A549 (cell line): Measurements from ENCODE around the gene SNX14. TPM values are rescaled to one million over a fixed set of nuclear protein-coding genes. Genes with fewer than 3 reads are reported as not detected.

Experiments
- ATAC-seq, 2 experiments: fragments of 200-7000 bp in 1 of 2; fragments of >200 bp in 1 of 2; cut with Nextera tagmentation in 1 of 2; cut with Tn5 transposase in 1 of 2; 3 replicates each; pipeline versions ENCODE4 v1.8.0 to v1.9.1; 2018 to 2020; ENCODE audit warnings: mild to moderate bottlenecking in 1 of 2, moderate library complexity in 1 of 2
- CTCF ChIA-PET: fragments of 300-600 bp; sonication (Branson Sonifier 250); formaldehyde crosslinking; extraction: SDS; loops from one replicate; lab custom pipeline; 2021; ENCODE audit warnings: antibody characterized with exemption, inconsistent platforms; lab: Yijun Ruan, JAX
- POLR2A ChIA-PET: fragments of 350-600 bp; formaldehyde crosslinking; extraction: SDS; loops from one replicate; lab custom pipeline; 2021; ENCODE audit warnings: antibody characterized with exemption, inconsistent platforms; lab: Yijun Ruan, JAX
- DNase-seq, 2 experiments: peaks; one replicate each; pipeline versions ENCODE4 v3.0.0 to v3.0.0-alpha.2; 2011 to 2016; ENCODE audit warnings: low read depth in 1 of 2, low spot score in 1 of 2
- FAIRE-seq: peaks from 2 replicates; lab custom pipeline; 2011; peaks lifted over from hg19 to GRCh38; lab: Jason Lieb, UNC
- H3K27ac ChIP-seq, 2 experiments: fragments of >200 bp; sonication (Bioruptor Twin); formaldehyde crosslinking; 3 replicates each; pipeline ENCODE4 v1.5.1; 2016 to 2017
- H3K4me1 ChIP-seq: fragments of >200 bp; sonication (Bioruptor Twin); formaldehyde crosslinking; 3 replicates; pipeline ENCODE4 v1.6.1; 2016
- H3K4me2 ChIP-seq: fragments of >200 bp; sonication (Bioruptor Twin); formaldehyde crosslinking; 3 replicates; pipeline ENCODE4 v1.6.1; 2016
- H3K4me3 ChIP-seq: fragments of >200 bp; sonication (Bioruptor Twin); formaldehyde crosslinking; 3 replicates; pipeline ENCODE4 v1.5.1; 2016
- H3K9me3 ChIP-seq: fragments of >200 bp; sonication (Bioruptor Twin); formaldehyde crosslinking; 3 replicates; pipeline ENCODE4 v1.6.1; 2016
- ATOH8 ChIP-seq: fragments of 250-450 bp; sonication (Bioruptor Pico); IDR thresholded peaks from 2 replicates; pipeline ENCODE4 v1.5.0; 2020; ENCODE audit warnings: low read depth, mild to moderate bottlenecking, moderate library complexity
- CBX2 ChIP-seq: fragments of 200-600 bp; sonication (generic); IDR thresholded peaks from 2 replicates; pipeline ENCODE4 v1.6.1; 2016; ENCODE audit warnings: low read depth, mild to moderate bottlenecking, borderline replicate concordance
- CBX8 ChIP-seq: fragments of 200-600 bp; sonication (generic); IDR thresholded peaks from 2 replicates; pipeline ENCODE4 v1.6.1; 2016
- CEBPB ChIP-seq, 2 experiments: fragments of >200 bp in 1 of 2; sonication (Bioruptor Twin) in 1 of 2; formaldehyde crosslinking in 1 of 2; IDR thresholded peaks; 2 replicates each; pipeline ENCODE4 v1.6.1; 2012 to 2016
- CHD2 ChIP-seq: fragments of 150-350 bp; IDR thresholded peaks from 2 replicates; pipeline ENCODE4 v1.6.1; 2014; ENCODE audit warnings: low read length; ENCODE audit not compliant: partially characterized antibody
- EHMT2 ChIP-seq: fragments of 200-600 bp; sonication (generic); IDR thresholded peaks from 2 replicates; pipeline ENCODE4 v1.6.1; 2016; ENCODE audit warnings: antibody characterized with exemption, low read depth, mild to moderate bottlenecking, moderate library complexity
- ELK1 ChIP-seq: fragments of 150-350 bp; IDR thresholded peaks from 2 replicates; pipeline ENCODE4 v1.6.1; 2014; ENCODE audit warnings: low read depth, mild to moderate bottlenecking, low read length
- ESRRA ChIP-seq: fragments of 150-350 bp; IDR thresholded peaks from 2 replicates; pipeline ENCODE4 v1.6.1; 2014; ENCODE audit warnings: mild to moderate bottlenecking, low read length, borderline replicate concordance
- FOSB ChIP-seq: fragments of 250-450 bp; sonication (Bioruptor Pico); IDR thresholded peaks from 2 replicates; pipeline ENCODE4 v1.5.0; 2020; ENCODE audit warnings: mild to moderate bottlenecking, moderate library complexity
- FOXS1 ChIP-seq: fragments of 250-450 bp; sonication (Bioruptor Pico); IDR thresholded peaks from 2 replicates; pipeline ENCODE4 v1.5.0; 2020; ENCODE audit warnings: mild to moderate bottlenecking, moderate library complexity
- HEYL ChIP-seq: fragments of 250-450 bp; sonication (Bioruptor Pico); IDR thresholded peaks from 2 replicates; pipeline ENCODE4 v1.8.0; 2021; ENCODE audit warnings: mild to moderate bottlenecking, moderate library complexity
- JUNB ChIP-seq: fragments of >200 bp; sonication (Bioruptor Twin); formaldehyde crosslinking; IDR thresholded peaks from 2 replicates; pipeline ENCODE4 v1.6.1; 2016
- MAFK ChIP-seq: fragments of 450-650 bp; IDR thresholded peaks from 2 replicates; pipeline ENCODE4 v1.6.1; 2014; ENCODE audit not compliant: partially characterized antibody
- MAZ ChIP-seq: fragments of 150-350 bp; IDR thresholded peaks from 2 replicates; pipeline ENCODE4 v1.6.1; 2014; ENCODE audit warnings: antibody characterized with exemption, low read depth, low read length, borderline replicate concordance
- MYC ChIP-seq: IDR thresholded peaks from 2 replicates; pipeline ENCODE4 v1.6.1; 2012; ENCODE audit warnings: mild to moderate bottlenecking, inconsistent platforms, low read length, improper control_type of control experiment, borderline replicate concordance
- NFE2L2 ChIP-seq: fragments of 150-350 bp; conservative IDR thresholded peaks from 2 replicates; pipeline ENCODE4 v1.6.1; 2014; ENCODE audit warnings: low read length
- NPAS2 ChIP-seq: fragments of 250-450 bp; sonication (Bioruptor Pico); IDR thresholded peaks from 2 replicates; pipeline ENCODE4 v1.8.0; 2022; ENCODE audit warnings: mild to moderate bottlenecking, moderate library complexity, borderline replicate concordance
- PBX3 ChIP-seq: IDR thresholded peaks from 2 replicates; pipeline ENCODE4 v1.6.1; 2012
- PHF8 ChIP-seq: fragments of 200-600 bp; sonication (generic); IDR thresholded peaks from 2 replicates; pipeline ENCODE4 v1.6.1; 2016; ENCODE audit warnings: low read depth, mild to moderate bottlenecking, antibody characterized with exemption, moderate library complexity, borderline replicate concordance
- POLR2AphosphoS2 ChIP-seq: conservative IDR thresholded peaks from 2 replicates; pipeline ENCODE4 v1.6.1; 2012; ENCODE audit warnings: low read length, improper control_type of control experiment, inconsistent platforms
- RAD21 ChIP-seq, 2 experiments: fragments of >200 bp in 1 of 2; sonication (Bioruptor Twin) in 1 of 2; formaldehyde crosslinking in 1 of 2; IDR thresholded peaks in 1 of 2; conservative IDR thresholded peaks in 1 of 2; 2 replicates in 1 of 2; 3 replicates in 1 of 2; pipeline ENCODE4 v1.6.1; 2012 to 2018; ENCODE audit warnings: inconsistent platforms in 1 of 2
- RARB ChIP-seq: fragments of 250-450 bp; sonication (Bioruptor Pico); IDR thresholded peaks from 2 replicates; pipeline ENCODE4 v1.8.0; 2021; ENCODE audit warnings: mild to moderate bottlenecking, moderate library complexity
- RCOR1 ChIP-seq: fragments of 150-350 bp; IDR thresholded peaks from 2 replicates; pipeline ENCODE4 v1.6.1; 2014; ENCODE audit warnings: antibody characterized with exemption, low read length, low read depth
- SMC3 ChIP-seq: fragments of >200 bp; sonication (Bioruptor Twin); formaldehyde crosslinking; IDR thresholded peaks from 3 replicates; pipeline ENCODE4 v1.6.1; 2018; ENCODE audit warnings: inconsistent platforms
- TP53 ChIP-seq: fragments of 250-450 bp; sonication (Bioruptor Pico); IDR thresholded peaks from 2 replicates; pipeline ENCODE4 v1.5.0; 2021; ENCODE audit warnings: mild to moderate bottlenecking, moderate library complexity
- ZNF302 ChIP-seq: fragments of 250-450 bp; sonication (Bioruptor Pico); IDR thresholded peaks from 2 replicates; pipeline ENCODE4 v1.9.0; 2021; ENCODE audit warnings: inconsistent platforms, mild to moderate bottlenecking, moderate library complexity
- ZSCAN20 ChIP-seq: fragments of 250-450 bp; sonication (Bioruptor Pico); IDR thresholded peaks from 2 replicates; pipeline ENCODE4 v1.8.0; 2022; ENCODE audit warnings: mild to moderate bottlenecking, moderate library complexity
- WGBS: methylation state at CpG from one replicate; pipeline ENCODE4 v1.1.6; 2017; ENCODE audit errors: missing lambda C conversion rate; 5-methylcytosine and 5-hydroxymethylcytosine counted together
- polyA plus RNA-seq, 4 experiments: library from polyadenylated mRNA; depleted of rRNA in 3 of 4; stranded (reverse); fragments of >200 nt; fragmentation: RNase III in 1 of 4; extraction: RNeasy Plus Mini Kit Qiagen cat#74134 plus additional on column Dnase treatment in 1 of 4; gene quantifications; 2 replicates in 3 of 4; 3 replicates in 1 of 4; pipeline ENCODE4 v1.2.3, GENCODE V29; 2011 to 2017
- TF ChIP-seq, protein P1 (sequence below): fragments of 450-650 bp; IDR thresholded peaks from 2 replicates; pipeline ENCODE4 v1.6.1; 2014; ENCODE audit warnings: antibody characterized with exemption
- TF ChIP-seq, protein P2 (sequence below): IDR thresholded peaks from 2 replicates; pipeline ENCODE4 v1.6.1; 2012
- TF ChIP-seq, protein P3 (sequence below): fragments of 200-600 bp; sonication (generic); IDR thresholded peaks from 2 replicates; pipeline ENCODE4 v1.6.1; 2016; ENCODE audit warnings: antibody characterized with exemption, mild to moderate bottlenecking, moderate library complexity

SNX14 gene
- polyA plus RNA-seq, 2 of the 4 experiments (the other 2 are of a cell fraction): 47.1 to 113 TPM

DNA sequence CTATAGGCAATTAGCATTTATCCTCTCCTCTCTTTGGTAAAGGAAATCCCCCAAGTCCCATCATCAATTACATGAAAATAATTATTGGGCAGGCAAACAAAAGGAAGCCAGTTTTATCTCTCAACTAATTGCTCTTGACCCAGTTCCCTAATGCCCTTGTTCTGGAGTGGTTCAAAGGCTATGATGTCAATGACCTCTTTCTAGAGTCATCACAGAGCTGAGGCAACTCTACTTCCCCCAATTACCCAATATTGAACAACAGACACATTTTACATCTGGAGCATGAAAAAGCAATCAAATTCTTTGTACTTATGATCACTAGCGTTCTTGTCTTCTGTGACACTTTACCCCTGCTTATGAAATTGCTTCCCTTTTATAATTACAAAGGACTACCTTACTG, 100.3 kb downstream of the SNX14 start:
- no peak overlapping the region for H3K27ac ChIP-seq

GRCh38 chr6:85490516-85491248, 103.0 kb downstream of the SNX14 start:
- FAIRE-seq: no peak
- H3K4me3 ChIP-seq: no peak overlapping the region
- DNase-seq: no peak
- POLR2A ChIA-PET: no interaction called here
- H3K27ac ChIP-seq: no peak overlapping the region
- CTCF ChIA-PET: interaction anchor here (1.0 to 5.3 kb wide), 3 partner anchors 8 to 136 kb away, joined by 4 to 32 read pairs (median 5); no protein-coding TSS in a partner anchor
- H3K9me3 ChIP-seq: no peaks in the 10 kb centered on the region
- no peaks in the 10 kb centered on the region for H3K4me1 ChIP-seq
- 72% methylated on average over 6 of the region's 6 CpGs for WGBS
- no peak overlapping the region for H3K4me2 ChIP-seq
- ATAC-seq: no peak
- TF ChIP-seq RARB (CRISPR knock-in tag): no peak
- no peak for TF ChIP-seq ZNF302 (CRISPR knock-in tag)
- TF ChIP-seq, protein P1, sequence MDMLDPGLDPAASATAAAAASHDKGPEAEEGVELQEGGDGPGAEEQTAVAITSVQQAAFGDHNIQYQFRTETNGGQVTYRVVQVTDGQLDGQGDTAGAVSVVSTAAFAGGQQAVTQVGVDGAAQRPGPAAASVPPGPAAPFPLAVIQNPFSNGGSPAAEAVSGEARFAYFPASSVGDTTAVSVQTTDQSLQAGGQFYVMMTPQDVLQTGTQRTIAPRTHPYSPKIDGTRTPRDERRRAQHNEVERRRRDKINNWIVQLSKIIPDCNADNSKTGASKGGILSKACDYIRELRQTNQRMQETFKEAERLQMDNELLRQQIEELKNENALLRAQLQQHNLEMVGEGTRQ: no peak
- TF ChIP-seq SMC3: no peak
- TF ChIP-seq POLR2AphosphoS2: no peak
- no peak for TF ChIP-seq MAFK
- TF ChIP-seq TP53: no peak
- no peak for TF ChIP-seq EHMT2
- TF ChIP-seq ATOH8 (CRISPR knock-in tag): no peak
- no peak for TF ChIP-seq NFE2L2
- no peak for TF ChIP-seq FOXS1 (CRISPR knock-in tag)
- TF ChIP-seq CBX8: no peak
- TF ChIP-seq PHF8: no peak
- no peak for TF ChIP-seq RAD21 (conservative IDR thresholded peaks at IDR 0.05 in 1 of 2, IDR thresholded peaks at IDR 0.05 in 1 of 2)
- no peak for TF ChIP-seq HEYL (CRISPR knock-in tag)
- TF ChIP-seq PBX3: no peak
- TF ChIP-seq CHD2: no peak
- no peak for TF ChIP-seq NPAS2 (CRISPR knock-in tag)

More for the DNA sequence above, 100.3 kb downstream of the SNX14 start:
- no peaks in the 10 kb centered on the region for H3K4me1 ChIP-seq
- no peak overlapping the region for H3K4me2 ChIP-seq
- H3K9me3 ChIP-seq: peaks cover 8% of the 10 kb centered on the region; the same call in 1 of the 3 replicates
- FAIRE-seq: no peak
- no peak for DNase-seq
- no peak overlapping the region for H3K4me3 ChIP-seq
- TF ChIP-seq ZSCAN20 (CRISPR knock-in tag): no peak
- no peak for TF ChIP-seq CBX2
- TF ChIP-seq CHD2: no peak
- TF ChIP-seq PHF8: no peak
- no peak for TF ChIP-seq CEBPB (IDR thresholded peaks at IDR 0.05)
- TF ChIP-seq, protein P2, sequence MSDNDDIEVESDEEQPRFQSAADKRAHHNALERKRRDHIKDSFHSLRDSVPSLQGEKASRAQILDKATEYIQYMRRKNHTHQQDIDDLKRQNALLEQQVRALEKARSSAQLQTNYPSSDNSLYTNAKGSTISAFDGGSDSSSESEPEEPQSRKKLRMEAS: no peak
- TF ChIP-seq RCOR1: no peak
- TF ChIP-seq ELK1: no peak
- no peak for TF ChIP-seq FOSB (CRISPR knock-in tag)
- no peak for TF ChIP-seq MAFK
- no peak for TF ChIP-seq JUNB
- no peak for TF ChIP-seq ESRRA
- no peak for TF ChIP-seq SMC3
- TF ChIP-seq MYC: no peak
- TF ChIP-seq, protein P3, sequence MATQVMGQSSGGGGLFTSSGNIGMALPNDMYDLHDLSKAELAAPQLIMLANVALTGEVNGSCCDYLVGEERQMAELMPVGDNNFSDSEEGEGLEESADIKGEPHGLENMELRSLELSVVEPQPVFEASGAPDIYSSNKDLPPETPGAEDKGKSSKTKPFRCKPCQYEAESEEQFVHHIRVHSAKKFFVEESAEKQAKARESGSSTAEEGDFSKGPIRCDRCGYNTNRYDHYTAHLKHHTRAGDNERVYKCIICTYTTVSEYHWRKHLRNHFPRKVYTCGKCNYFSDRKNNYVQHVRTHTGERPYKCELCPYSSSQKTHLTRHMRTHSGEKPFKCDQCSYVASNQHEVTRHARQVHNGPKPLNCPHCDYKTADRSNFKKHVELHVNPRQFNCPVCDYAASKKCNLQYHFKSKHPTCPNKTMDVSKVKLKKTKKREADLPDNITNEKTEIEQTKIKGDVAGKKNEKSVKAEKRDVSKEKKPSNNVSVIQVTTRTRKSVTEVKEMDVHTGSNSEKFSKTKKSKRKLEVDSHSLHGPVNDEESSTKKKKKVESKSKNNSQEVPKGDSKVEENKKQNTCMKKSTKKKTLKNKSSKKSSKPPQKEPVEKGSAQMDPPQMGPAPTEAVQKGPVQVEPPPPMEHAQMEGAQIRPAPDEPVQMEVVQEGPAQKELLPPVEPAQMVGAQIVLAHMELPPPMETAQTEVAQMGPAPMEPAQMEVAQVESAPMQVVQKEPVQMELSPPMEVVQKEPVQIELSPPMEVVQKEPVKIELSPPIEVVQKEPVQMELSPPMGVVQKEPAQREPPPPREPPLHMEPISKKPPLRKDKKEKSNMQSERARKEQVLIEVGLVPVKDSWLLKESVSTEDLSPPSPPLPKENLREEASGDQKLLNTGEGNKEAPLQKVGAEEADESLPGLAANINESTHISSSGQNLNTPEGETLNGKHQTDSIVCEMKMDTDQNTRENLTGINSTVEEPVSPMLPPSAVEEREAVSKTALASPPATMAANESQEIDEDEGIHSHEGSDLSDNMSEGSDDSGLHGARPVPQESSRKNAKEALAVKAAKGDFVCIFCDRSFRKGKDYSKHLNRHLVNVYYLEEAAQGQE: no peak
- TF ChIP-seq MAZ: no peak
- CTCF ChIA-PET: interaction anchor here (1.1 to 2.9 kb wide), 4 partner anchors 10 to 138 kb away, joined by 3 to 13 read pairs (median 7); no protein-coding TSS in a partner anchor
- 94% methylated on average over 1 of the region's 1 CpG for WGBS
- no peak for ATAC-seq
- POLR2A ChIA-PET: no interaction called here
